Right renal cortex interstitium (tissue), 3 donors: ENCODE results near the gene SCN1A. TPM values are rescaled to one million over a fixed set of nuclear protein-coding genes. Genes with fewer than 3 reads are reported as not detected.
"Not testable (repeated sequence)": the region's sequence is repeated elsewhere in the genome, so short reads cannot be mapped to it uniquely, and the experiment has no call there.

Experiments
- DNase-seq, 3 donors: peaks; one replicate each; pipeline ENCODE4 v3.0.0-alpha.2; 2013; ENCODE audit warnings: low read depth in 3 of 3, low spot score in 2 of 3
- polyA plus RNA-seq, 3 donors: library from polyadenylated mRNA; unstranded; fragments of 120-200 nt; gene quantifications; one replicate each; pipeline ENCODE4 v1.2.1, GENCODE V29; 2013; ENCODE audit not compliant: insufficient read length in 3 of 3

SCN1A gene
- polyA plus RNA-seq = under 1 TPM; 0.18 to 0.28 (median 0.22) TPM

- peak in 1 of 3 donors; percentile 26 for DNase-seq
These were observed at the start of gene SCN1A for GRCh38 chr2:166127217-166128155. SCN1A (minus strand) TSS chr2:166128020; CDS start chr2:166073621, 54,399 bp downstream.

GRCh38 chr2:166173263-166173662, 45.4 kb upstream of the SCN1A start:
- DNase-seq = no peak

GRCh38 chr2:166171216-166171615, 43.4 kb upstream of the SCN1A start:
- no peak for DNase-seq

DNA sequence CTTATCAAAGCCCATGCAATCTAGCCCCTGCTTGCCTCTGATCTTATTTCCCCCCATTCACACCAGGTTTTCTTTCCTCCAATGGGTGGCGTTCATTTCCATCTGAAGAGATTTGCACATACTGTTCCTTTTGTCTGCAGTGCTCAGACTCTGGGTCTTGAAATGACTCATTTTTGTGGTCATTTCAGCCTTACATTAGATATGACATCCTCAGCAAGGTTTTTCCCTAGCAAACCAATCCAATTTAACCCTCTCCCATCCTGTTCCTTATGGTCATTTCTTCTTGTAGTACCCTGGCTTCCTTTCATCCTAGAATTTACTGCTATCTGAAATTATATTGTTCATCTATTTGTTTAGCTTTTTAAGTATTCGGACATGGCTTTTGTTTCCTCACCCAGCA, 42.5 kb upstream of the SCN1A start:
- no peak for DNase-seq

- DNase-seq = peak in 1 of 3 donors; percentile 18
These were observed 39.6 kb upstream of the SCN1A start for GRCh38 chr2:166167449-166167848.

GRCh38 chr2:166163775-166164174, 36.0 kb upstream of the SCN1A start:
- DNase-seq = no peak

DNA sequence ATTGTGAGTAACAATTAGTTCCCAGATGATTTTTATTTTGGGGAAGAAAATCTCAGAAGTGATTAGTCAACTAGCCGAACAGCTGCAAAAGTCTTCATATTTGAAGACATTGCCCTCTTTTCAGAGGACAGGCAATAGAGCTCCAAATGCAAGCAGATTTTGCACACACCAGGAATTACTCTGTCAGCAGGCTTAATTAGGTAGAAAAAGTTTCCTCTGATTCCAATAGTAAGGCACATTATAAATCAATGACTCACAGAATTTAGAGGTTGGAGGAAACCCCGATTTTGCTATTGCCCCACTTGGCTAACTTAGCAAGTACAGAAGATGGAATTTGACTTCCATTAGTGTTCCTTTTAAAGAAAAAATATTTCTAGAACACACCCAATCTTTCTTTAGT, 30.7 kb upstream of the SCN1A start:
- DNase-seq = no peak

GRCh38 chr2:166157578-166157977, 29.8 kb upstream of the SCN1A start:
- no peak for DNase-seq

- DNase-seq = no peak
These were observed 29.2 kb upstream of the SCN1A start for GRCh38 chr2:166156985-166157490.

- no peak for DNase-seq
These were observed 27.8 kb upstream of the SCN1A start for GRCh38 chr2:166155589-166155988.

- no peak for DNase-seq
These were observed 27.0 kb upstream of the SCN1A start for GRCh38 chr2:166154685-166155338.

GRCh38 chr2:166152064-166152463, 24.2 kb upstream of the SCN1A start:
- DNase-seq = no peak

- no peak for DNase-seq
These were observed 20.9 kb upstream of the SCN1A start for GRCh38 chr2:166148500-166149400.

DNA sequence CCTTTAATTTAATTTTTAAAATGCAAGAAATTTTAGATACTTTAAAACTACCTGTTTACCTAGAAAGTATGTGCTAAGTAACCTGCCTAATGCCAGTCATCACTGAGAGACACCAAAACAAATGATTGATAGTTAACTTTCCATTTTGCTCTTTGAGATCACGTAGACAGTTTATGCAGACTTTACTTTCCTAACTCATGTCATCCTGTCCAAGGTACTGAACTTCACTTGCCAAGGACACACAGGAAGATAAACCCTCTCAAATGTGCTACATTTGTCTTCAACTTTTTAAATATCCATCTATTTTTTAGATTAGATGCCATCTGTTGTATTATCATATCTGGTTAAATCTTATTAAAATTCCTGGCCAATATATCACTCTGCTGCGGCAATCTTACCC, 20.1 kb upstream of the SCN1A start:
- DNase-seq = no peak

DNA sequence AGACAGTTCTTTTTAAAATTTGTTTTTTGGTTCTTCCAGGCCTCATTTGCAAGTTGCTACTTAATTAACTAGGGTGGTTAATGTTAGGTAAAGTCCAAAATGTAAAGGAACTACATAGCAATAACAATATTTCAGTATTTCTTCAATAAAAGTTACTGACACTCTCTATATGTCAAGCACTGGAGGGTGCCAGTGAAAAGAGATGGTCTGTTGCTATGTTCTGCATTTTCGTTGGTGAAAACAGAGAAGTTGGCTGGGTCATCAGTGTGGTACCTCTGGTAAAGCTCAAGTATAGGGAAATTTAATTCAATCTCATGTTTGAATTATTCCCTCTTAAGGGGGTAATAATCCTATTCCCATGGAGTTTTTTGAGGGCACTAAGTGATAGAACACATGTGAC, 16.3 kb upstream of the SCN1A start:
- DNase-seq = no peak

GRCh38 chr2:166140932-166141331, 13.1 kb upstream of the SCN1A start:
- DNase-seq = no peak

- no peak for DNase-seq
These were observed 12.7 kb upstream of the SCN1A start for GRCh38 chr2:166140475-166140874.

DNA sequence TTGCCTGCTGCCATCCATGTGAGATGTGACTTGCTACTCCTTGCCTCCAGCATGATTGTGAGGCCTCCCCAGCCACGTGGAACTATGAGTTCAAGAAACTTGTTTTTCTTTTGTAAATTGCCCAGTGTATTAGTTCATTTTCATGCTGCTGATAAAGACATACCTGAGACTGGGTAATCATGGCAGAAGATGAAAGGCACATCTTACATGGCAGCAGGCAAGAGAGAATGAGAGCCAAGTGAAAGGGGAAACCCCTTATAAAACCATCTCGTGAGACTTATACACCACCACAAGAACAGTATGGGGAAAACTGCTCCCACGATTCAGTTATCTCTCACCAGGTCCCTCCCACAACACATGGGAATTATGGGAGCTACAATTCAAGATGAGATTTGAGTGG, 11.7 kb upstream of the SCN1A start:
- not testable (repeated sequence) for DNase-seq

DNA sequence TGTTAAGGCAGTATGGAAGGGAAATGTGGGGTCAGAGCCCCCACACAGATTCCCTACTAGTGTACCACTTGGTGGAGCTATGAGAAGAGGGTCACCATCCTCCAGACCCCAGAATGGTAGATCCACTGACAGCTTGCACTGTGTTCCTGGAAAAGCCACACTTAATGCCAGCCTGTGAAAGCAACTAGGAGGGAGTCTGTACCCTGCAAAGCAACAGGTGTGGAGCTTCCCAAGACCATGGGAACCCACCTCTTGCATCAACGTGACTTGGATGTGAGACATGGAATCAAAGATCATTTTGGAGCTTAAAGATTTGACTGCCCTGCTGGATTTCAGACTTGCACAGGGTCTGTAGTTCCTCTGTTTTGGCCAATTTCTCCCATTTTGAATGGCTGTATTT, 10.8 kb upstream of the SCN1A start:
- DNase-seq = no peak

DNA sequence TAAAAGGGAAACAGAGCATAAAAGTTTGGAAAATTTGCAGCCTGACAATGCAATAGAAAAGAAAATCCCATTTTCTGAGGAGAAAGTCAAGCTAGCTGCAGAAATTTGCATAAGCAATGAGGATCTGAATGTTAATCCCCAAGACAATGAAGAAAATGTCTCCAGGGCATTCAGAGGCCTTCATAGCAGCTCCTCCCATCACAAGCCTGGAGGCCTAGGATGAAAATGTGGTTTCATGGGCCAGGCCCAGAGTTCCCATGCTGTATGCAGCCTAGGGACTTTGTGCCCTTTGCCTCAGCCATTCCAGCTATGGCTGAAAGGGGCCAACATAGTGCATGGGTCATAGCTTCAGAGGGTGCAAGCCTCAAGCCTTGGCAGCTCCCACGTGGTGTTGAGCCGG, 10.3 kb upstream of the SCN1A start:
- no peak for DNase-seq

DNA sequence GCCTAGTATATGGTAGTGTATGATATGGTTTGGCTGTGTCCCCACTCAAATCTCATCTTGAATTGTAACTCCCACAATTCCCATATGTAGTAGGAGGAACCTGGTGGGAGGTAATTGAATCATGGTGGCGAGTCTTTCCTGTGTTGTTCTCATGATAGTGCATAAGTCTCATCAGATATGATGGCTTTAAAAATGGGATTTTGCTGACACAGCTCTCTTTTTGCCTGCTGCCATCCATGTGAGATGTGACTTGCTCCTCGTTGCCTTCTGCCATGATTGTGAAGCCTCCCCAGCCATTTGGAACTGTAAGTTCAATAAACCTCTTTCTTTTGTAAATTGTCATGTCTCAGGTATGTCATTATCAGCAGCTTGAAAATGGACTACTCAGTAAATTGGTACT, 9.5 kb upstream of the SCN1A start:
- no peak for DNase-seq
